ENCODE data around the gene PPP1R27. TPM values are rescaled to one million over a fixed set of nuclear protein-coding genes. Genes with fewer than 3 reads are reported as not detected.

PPP1R27 gene
- total RNA-seq, 2 donors from 2014 or later, result not detected

- Histone ChIP-seq H3K27ac (no peak overlapping the region), H3K27me3 (replicated peaks; ENCODE audit: insufficient read depth) (no peaks in the 10 kb centered on the region), H3K9me3 (no peaks in the 10 kb centered on the region), H3K4me1 (ENCODE audit: control insufficient read depth in 1 of 2, low read depth in 2 of 2) (no peaks in the 10 kb centered on the region), H3K4me3 (no peak overlapping the region), H3K36me3 (peaks cover 60% of the 10 kb centered on the region)
- ATAC-seq (ENCODE audit: insufficient number of reproducible peaks, low FRiP score, low read depth) (no peak), DNase-seq (ENCODE audit: low spot score) (no peak)
- TF ChIP-seq CTCF (IDR thresholded peaks at IDR 0.05), result no peak
Observed at GRCh38 chr17:81845881-81846742, 11.3 kb upstream of the PPP1R27 start.

- Histone ChIP-seq H3K9me3 (no peaks in the 10 kb centered on the region), H3K36me3 (peaks cover 57% of the 10 kb centered on the region), H3K4me3 (no peak overlapping the region), H3K4me1 (ENCODE audit: control insufficient read depth in 1 of 2, low read depth in 2 of 2) (no peaks in the 10 kb centered on the region), H3K27me3 (replicated peaks; ENCODE audit: insufficient read depth) (no peaks in the 10 kb centered on the region), H3K27ac (no peak overlapping the region)
- ATAC-seq (ENCODE audit: insufficient number of reproducible peaks, low FRiP score, low read depth), result no peak
- no peak for DNase-seq (ENCODE audit: low spot score)
- TF ChIP-seq CTCF (IDR thresholded peaks at IDR 0.05), result no peak
Observed at GRCh38 chr17:81845361-81845760, 10.5 kb upstream of the PPP1R27 start.

- no peaks in the 10 kb centered on the region for H3K27me3 ChIP-seq (replicated peaks; ENCODE audit: insufficient read depth)
- no peaks in the 10 kb centered on the region for H3K9me3 ChIP-seq
- no peak overlapping the region for H3K27ac ChIP-seq
- H3K36me3 ChIP-seq, result peaks cover 55% of the 10 kb centered on the region
- ATAC-seq (ENCODE audit: insufficient number of reproducible peaks, low FRiP score, low read depth), result no peak
- no peak overlapping the region for H3K4me3 ChIP-seq
- no peak for TF ChIP-seq CTCF (IDR thresholded peaks at IDR 0.05)
- DNase-seq (ENCODE audit: low spot score), result no peak
- no peaks in the 10 kb centered on the region for H3K4me1 ChIP-seq (ENCODE audit: control insufficient read depth in 1 of 2, low read depth in 2 of 2)
Observed at GRCh38 chr17:81844887-81845286, 10.0 kb upstream of the PPP1R27 start.

- H3K36me3 ChIP-seq, result peaks cover 55% of the 10 kb centered on the region
- no peak for DNase-seq (ENCODE audit: low spot score)
Observed at GRCh38 chr17:81844327-81844851, 9.5 kb upstream of the PPP1R27 start.

More at GRCh38 chr17:81844327-81844851, 9.5 kb upstream of the PPP1R27 start:
- H3K27me3 ChIP-seq (replicated peaks; ENCODE audit: insufficient read depth), result no peaks in the 10 kb centered on the region
- H3K27ac ChIP-seq, result no peak overlapping the region
- ATAC-seq (ENCODE audit: insufficient number of reproducible peaks, low FRiP score, low read depth), result no peak
- H3K4me1 ChIP-seq (ENCODE audit: control insufficient read depth in 1 of 2, low read depth in 2 of 2), result no peaks in the 10 kb centered on the region
- H3K4me3 ChIP-seq, result no peak overlapping the region
- no peak for TF ChIP-seq CTCF (IDR thresholded peaks at IDR 0.05)
- no peaks in the 10 kb centered on the region for H3K9me3 ChIP-seq

Measured in thoracic aorta (tissue), 2 donors.